SW 1271 (cell line): Measurements from ENCODE around the gene KIZ.

Experiments
- DNase-seq, 2 experiments: peaks; one replicate each; lab custom pipeline; 2025; lab: John Stamatoyannopoulos, UW

KIZ gene

DNA sequence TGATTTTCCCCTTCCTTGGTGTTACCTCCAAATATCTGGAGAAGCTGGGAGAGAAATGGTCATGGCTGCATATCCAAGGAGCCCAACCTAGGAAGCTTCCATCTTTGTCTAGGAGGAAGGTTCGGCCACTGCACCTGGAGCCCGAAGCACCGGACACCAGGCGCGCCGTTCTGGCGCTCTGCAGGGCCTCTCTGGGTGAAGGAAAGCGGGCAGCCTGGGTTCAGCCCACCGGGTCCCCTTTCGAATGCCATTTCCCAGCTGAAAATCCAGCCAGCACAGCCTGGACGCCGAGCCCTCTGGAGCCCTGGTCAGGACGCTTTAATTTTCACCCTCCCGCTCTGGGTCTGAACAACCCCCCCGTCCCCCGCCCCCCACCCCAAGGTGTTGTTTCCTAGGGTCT lies 21.0 kb upstream of the KIZ start:
- DNase-seq = no peak

DNA sequence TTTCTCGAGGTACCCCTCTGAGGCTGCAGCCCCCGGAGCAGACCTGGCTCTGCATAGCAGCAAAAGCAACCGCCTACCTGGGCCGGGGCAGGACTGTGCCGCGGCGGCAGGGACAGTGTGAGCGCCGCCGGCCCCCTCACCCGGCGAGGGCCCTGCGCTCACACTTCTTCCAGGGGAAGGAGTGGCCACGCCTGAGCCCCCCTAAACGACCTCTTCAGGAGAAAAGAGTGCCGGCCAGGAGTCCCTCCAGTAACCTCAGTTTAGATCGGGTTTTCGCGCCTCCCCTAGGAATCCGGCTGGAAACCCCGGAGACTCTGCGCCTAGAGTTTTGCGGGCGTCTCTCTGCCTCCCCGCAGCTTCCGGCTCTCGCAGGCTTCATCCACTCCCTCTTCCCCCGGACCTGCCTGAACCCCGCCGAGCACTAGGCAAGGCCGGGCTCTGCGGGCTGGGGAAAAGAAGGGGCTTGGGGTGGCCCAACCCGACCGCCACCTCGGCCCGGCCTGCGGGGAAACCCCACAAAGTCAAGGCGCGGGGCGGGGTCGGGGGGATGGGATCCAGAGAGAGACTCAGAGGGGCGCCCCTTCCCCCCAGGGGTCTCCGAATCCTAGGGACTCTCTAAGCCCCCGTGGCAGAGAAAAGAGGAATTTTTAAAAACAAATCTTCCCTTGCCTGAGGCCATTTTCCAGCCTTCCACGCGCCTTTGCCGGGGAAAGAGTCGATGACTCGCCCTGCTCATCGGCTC lies 20.3 kb upstream of the KIZ start:
- DNase-seq = no peak

DNA sequence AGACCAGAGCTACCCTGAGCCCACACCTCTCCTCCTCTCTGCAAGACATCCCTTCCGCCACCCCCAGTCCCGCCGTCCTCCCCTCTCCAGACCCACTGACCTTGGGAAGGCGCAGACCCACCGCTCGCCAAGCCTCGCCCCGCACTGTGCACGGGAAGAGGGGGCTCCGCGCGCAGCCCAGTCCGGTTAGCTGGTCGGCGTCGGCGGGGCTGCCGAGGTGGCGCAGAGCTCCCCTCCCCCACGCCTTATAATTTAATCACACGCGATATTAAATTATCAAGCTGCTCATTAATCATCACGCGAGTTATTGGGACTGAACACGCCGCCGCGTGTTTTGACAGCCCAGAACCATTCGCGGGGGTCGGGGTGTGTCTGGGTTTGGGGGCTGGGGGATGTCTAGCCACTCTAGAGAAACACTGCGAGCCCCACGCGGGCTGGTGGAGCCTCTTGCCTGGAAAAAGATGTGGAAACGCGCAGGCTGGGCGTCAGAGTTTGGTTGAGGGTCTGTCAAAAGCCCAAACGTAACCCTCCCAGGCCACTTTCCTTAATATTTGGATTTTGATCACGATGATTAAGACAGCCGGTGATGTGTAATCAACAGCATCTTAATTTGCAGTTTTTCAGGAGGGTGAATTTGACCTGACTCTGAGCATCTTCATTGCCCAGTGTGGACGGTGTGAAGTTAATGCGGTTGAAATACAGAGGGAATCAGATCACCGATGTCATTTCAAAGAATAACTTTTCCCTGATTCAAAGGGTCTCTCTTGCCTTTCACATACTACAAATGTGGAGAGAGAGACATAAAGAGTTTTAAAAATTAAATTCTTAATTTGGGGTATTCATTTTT lies 19.5 kb upstream of the KIZ start, which contains the start of gene LINC00237:
TSS of gene LINC00237 (minus strand) at position 188 of the 847 bp plus-strand sequence.
- no peak for DNase-seq

DNA sequence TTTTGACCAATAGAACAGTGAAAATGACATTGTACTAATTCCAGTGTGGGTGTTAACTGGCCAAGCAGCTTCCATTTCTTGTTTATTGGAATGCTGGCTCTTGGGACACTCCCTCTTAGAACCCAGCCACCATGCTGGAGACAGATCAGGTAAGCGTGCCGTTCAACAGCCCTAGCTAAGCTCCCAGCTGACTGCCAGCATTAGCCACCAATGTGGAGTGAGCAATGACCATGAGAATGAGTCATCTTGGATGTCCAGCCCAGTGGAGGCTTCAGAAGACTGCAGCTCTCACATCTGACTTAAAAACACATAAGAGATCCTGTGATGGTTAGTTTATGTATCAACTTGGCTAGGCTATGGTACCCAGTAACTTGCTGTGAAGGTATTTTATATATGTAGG lies 16.7 kb upstream of the KIZ start:
- DNase-seq = no peak

DNA sequence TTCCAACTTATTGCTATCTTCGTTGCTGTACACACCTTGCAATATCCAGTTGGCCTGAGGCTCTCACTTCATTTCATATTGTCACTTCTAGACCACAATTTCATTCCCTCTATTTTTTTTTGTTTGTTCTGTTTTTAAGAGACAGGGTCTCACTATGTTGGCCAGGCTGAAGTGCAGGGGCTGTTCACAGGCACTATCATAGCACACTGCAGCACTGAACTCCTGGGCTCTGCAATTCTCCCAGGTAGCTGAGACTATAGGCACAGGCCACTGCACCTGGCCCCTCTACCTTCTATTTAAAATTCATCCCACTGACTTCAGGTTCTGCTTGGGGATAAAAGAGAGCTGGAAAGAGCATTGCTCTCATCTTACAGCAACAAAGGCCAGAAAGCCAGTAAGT lies 15.1 kb upstream of the KIZ start:
- DNase-seq = no peak

DNA sequence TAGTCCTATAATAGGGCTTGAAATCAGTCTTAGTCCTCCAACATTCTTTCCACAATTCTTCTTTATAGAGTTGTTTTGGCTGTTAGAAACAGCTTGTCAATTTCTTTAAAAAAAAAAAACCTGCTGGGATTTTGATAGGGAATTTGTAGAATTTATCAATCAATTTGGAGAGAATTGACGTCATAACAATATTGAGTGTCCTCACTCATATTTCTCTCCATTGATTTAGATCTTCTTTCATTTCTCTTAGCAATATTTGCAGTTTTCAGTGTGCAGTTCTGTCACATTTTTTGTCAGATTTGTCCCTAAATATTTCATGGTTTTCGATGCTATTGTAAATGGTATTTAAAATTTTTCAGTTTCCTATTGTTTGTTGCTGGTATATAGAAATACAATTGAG lies 14.5 kb upstream of the KIZ start:
- DNase-seq = no peak

DNA sequence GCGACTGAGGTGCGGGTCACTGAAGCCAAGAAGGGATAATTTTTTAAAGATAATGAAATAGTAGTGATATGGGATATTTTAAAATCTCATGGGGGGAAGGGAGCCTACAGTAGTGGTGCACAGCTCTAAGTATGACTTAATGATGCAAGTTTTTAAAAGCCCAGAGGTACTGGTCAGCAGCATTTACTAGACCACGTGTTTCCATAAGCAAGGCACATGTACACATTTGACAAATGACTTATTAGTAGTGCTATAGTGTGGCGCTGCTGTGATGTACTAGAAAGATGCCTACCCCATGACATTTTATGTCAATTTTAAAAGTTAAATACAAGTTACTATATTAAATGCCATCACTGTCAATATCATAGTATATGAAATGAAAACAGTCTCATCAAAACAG lies 12.2 kb upstream of the KIZ start:
- DNase-seq = no peak

DNA sequence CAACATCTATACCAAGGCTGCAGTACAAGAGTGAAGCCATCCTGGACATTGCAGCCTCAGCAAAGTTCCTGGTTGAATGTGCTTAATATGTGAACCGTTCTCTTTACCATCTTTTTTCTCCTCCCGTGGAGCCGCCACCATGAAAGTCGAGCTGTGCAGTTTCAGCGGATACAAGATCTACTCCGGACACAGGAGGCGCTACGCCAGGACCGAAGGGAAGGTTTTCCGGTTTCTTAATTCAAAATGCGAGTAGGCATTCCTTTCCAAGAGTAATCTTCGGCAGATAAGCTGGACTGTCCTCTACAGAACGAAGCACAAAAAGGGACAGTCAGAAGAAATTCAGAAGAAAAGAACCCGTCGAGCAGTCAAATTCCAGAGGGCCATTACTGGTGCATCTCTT lies 11.3 kb upstream of the KIZ start:
- no peak for DNase-seq

DNA sequence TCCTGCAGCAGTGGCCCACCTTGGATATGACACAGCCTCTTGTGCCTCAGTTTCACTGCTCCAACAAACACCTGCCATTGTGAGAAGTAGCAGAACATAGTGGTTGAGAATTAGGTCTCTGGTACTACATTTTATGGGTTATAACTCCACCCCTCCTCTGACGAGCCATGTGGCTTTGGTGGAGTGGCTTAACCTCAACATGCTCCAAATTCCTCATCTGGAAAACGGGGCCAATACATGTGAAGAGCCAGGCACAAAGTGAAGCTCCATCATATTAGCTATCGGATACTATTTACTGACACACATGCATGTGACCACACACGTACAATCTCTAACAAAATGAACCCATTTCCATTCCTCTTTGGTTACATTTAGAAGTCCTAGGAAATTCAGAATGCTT lies 8.4 kb upstream of the KIZ start:
- DNase-seq = no peak

DNA sequence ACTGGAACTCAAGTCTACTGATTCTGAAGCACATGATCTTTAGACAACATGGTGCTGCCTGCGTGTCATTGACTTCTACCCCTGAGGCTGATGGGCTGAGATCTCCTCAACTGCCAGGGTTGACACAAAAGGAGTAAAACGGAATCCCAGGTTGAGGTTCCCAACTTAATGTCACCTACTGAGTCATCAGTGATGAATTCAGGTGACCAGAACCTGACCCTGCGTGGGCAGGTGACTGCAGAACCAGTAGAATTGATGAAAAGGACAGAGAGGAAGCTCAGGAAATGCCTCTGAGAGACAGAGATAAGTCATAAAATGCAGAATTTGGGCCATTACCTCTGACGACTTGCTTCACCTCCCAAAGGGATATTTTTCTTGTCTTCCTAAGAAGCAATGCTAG lies 7.7 kb upstream of the KIZ start:
- no peak for DNase-seq

DNA sequence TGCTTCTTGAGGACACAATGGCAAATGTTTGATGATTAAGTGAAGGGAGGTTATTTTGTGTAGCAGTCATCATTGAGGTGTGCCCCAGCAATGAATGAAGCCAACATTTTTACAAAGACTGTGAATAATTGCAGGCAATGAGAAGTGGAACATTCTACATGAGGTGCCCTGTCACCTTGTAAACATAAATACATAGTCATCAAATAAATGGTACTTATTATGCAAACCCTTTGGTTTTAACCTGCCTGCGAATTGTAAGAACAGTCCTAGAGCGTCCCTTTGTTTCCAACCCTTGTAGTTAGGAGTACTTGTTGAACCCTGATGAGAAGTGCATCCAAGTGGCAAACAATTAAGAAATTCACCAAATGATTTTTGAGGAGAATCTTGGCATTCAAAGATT lies 7.1 kb upstream of the KIZ start:
- no peak for DNase-seq

DNA sequence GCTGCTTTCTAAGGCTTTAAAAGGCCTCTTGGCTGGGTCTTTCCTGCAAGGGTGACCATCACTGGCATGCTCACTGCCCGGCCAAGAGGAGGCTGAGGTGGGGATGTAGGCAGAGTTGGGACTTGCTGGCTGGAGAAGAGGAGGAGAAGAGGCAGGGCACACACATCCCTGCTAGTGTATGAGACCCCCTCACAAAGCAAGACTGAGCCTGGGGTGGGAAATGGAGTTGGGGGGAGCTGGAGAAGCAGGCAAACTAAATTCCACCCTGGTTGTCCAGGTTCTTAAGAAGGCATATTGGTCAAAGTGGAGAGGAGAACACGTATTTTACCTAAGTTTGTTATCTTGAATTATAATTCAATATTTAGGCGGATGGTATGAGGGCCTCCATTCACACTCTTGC lies 1.7 kb upstream of the KIZ start:
- no peak for DNase-seq

DNA sequence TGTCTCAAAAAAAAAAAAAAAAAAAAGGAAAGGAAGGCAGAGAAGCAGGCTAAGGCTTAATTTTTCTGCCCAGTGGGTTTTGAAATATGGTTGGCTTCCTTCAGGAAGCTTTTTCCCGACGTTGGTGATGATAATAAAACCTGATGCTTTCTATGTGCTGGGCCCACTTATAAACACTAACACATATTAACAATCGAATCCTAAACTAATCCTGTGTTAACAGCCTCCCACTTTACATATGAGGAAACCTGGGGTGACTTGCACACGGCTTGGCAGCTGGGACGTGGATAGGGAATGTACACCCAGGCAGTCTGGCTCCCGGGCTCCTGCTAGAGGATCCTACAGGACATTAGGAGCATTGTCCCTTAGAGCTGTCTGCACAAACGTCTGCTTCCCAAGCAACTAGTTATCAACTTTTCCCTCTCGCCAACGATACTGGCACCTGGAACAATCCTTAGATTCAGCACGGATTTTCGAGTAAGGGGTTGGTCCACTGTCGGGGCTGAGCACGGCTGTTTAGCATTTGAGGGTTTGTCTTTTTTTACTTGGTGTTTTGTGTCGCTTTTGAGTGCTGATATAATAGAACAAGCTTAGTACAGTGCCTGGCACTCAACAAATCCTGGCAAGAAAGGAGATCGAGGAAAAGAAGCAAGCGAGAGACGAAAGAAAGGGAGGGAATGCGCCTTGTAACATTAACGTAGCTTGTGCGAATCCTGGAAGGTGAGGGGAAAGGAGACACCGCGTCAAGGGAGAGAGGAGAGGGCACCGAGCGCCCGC lies 622 bp upstream of the KIZ start:
- peak in 1 of 2 experiments; percentile 75 for DNase-seq

DNA sequence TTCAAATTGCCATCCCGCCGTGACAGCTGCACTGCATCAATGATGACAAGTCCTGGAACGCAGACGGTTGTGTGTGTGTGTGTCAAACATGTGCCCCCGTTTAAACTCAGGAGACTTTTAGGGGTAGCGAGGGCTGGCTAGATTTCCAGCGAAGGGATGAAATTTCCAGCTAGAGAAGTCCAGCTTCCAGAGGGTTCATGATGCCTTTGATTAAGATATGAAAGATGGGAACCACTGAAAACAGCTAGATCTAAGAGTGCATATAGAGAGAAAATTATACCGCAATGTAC lies 644 bp downstream of the KIZ start:
- no peak for DNase-seq

DNA sequence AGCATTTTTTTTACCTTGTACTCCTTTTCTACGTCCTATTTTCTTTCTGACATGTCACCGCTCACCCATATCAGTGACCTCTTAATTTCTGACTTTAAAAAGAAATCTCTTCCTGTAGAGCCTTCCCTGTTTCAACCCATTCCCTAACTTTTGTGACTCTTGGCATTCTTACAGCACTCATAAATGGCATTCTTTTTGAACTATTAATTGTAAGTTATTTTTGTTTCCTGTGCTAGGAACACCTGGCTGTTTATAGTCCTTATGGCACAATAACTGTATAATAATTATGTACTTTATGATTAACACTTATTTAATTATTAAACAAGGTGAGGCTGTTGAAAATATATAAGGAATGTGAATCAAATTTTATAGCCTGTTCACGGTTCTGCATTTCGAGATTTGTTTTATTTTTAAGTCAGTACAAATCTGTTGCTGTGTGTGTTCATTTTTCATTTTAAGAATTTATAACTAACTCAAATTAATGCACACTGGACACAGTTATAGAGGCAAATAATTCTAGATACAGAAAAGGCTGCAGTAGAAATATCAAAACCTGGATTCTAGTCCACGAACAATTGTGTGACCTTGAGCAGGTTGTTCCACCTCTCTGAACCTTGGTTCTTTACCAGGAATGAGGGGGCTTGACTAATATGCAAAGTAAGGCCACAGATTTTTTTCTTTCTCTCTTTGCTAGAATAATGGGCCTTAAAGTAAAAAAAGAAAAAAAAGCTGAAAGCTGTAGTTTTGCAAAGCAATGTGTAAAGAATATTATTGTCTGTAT lies 1.5 kb downstream of the KIZ start:
- DNase-seq = no peak

DNA sequence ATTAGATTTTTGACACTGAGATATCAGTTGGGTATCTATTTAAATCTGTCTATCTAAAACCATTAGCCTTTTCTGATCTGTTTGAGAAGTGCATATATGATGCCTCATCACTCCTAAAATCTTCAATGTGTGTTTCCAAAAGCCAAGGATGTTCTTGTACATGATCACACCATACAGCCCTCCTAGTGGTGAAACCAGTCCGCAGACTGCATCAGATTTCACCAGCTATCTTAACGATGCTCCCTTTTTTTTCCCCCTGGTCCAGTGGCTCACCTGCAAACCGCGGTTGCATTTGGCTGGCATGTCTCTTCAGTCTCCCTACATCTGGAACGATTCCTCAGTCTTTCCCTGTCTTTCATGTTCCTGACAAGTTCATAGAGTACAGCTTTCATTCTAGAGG lies 4.0 kb downstream of the KIZ start:
- no peak for DNase-seq

DNA sequence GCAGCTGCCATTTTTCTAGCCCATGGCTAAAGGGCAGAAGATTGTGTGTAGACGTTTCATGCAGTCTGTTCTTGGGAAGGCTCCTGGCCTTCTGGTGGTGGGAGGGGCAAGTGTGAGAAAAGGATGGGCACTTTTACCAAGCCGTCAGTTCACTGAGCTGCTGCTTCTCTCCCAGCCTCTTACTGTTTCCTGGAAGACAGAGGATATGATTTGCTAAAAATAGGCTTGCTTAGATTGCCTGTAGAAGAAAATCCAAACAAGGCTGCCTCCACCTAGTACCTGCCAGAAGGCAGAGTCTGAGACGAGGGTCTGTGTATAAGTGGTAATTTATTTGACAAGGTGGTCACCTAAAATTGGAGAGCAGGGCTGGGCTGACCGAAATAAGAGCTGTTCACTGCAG lies 7.5 kb downstream of the KIZ start:
- no peak for DNase-seq

DNA sequence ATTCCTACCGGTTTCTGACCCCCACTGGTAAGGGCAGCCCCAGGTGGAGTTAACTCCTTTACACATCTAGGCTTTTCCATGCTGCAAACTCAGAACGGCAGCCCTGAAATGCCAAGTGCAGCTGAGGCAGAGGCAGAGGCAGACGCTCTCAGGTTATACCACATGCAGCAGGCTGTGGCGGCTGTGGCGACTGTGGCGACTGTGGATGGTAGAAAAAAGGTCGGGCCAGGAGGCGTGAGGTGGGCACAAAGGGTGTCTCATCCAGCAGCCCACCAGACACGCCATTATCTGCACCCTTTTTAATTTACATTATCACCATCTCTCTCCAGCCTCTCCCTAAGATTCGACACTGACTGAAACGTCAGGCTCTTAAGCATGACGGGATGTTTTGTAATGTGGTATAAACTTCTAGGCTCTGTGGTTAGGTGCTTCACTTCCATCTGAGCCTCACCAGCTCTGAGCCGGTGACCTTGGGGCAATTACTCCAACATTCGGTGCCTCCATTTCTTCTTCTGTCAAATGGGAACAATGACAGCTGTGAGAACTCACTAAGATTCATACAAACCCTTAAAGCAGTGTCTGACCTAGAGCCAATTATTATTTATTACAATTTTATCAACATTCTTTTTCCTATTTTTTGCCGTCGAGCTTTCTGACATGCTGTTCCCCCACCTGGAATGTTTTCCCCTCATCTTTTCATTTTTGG lies 8.2 kb downstream of the KIZ start:
- no peak for DNase-seq

DNA sequence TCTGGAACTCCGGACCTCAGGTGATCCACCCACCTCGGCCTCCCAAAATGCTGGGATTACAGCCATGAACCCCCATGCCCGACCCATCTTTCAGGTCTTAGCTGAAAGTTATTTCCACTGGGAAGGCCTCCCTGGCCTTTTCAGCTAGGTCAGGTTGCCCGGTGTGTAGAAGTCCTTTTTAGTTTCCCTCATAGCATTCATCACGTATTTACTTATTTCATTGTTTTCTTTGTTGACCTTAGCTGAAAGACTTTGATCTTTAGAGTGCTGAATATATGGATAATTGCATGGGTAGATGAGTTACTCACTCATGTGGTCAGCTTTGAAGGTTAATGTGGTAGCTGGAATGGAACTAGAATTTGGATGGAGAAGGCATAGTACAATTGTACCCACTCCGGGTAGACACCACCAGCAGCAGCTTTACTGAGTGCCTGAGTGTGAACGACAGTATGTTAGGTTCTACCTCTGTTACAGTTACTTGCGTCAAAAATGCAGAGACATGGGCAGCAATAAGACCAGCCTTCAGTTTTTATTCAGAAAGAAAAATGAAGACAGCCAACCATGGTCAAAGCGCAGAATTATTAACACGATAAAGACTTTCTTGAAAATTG lies 9.1 kb downstream of the KIZ start:
- DNase-seq = no peak

DNA sequence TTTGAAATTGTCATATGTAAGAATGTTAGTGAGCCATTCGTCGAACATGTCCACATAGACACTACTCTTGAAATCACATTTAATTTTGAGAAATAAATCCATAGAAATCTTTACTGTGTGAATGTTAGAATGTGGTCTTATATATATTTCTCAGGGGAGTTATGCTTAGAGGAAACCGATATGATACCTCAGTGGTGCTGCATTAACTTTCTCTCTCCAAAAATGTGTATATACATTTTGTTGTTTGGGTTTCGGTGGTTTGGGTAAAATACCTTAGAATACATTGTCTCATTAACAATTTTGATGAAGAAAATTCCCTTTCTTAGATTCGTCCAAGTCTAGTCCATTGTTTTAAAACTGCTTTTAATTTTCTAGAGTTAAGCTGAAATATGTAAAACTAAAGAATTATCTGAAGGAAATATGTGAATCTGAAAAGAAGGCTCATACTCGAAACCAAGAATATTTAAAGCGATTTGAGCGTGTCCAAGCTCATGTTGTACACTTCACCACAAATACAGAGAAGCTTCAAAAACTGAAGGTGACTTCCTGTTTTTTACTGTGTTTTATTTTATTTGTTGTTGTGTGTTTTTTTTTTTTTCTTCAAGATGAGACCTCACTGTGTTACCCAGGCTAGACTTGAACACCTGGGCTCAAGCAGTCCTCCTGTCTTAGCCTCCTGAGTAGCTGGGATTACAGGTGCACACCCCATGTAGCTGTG lies 10.3 kb downstream of the KIZ start:
- DNase-seq = no peak
